WTC11 (cell line): Measurements from ENCODE around the gene PCED1A. TPM values are rescaled to one million over a fixed set of nuclear protein-coding genes. Genes with fewer than 3 reads are reported as not detected.
A peak's percentile ranks its signal among the peaks of the same experiment; 100 is the strongest.

Experiments
- ATAC-seq: fragments of 200-7000 bp; cut with Tn5 transposase; 2 replicates; pipeline ENCODE4 v1.10.0; 2021; ENCODE audit warnings: mild to moderate bottlenecking, moderate library complexity
- CTCF ChIA-PET: fragments of 300-600 bp; sonication (Branson Sonifier 250); formaldehyde crosslinking; loops from one replicate; lab custom pipeline; 2021; ENCODE audit warnings: antibody characterized with exemption; lab: Charles Lee
- POLR2A ChIA-PET: fragments of 350-600 bp; sonication (Branson Sonifier 250); formaldehyde crosslinking; loops from one replicate; lab custom pipeline; 2021; ENCODE audit warnings: antibody characterized with exemption; lab: Charles Lee
- DNase-seq: peaks from one replicate; pipeline ENCODE4 v3.0.0; 2021; ENCODE audit warnings: low spot score
- H3K27ac Mint-ChIP-seq: 2 replicates; pipeline ENCODE4 v1.8.0; 2021; ENCODE audit warnings: mixed read lengths
- H3K27me3 Mint-ChIP-seq: 2 replicates; pipeline ENCODE4 v1.8.0; 2021; ENCODE audit warnings: low read depth, mild to moderate bottlenecking, moderate library complexity, mixed read lengths
- H3K36me3 Mint-ChIP-seq: 2 replicates; pipeline ENCODE4 v1.8.0; 2021; ENCODE audit warnings: mixed read lengths
- H3K4me1 Mint-ChIP-seq: 2 replicates; pipeline ENCODE4 v1.8.0; 2022; ENCODE audit warnings: mixed read lengths
- H3K4me3 Mint-ChIP-seq: 2 replicates; pipeline ENCODE4 v1.8.0; 2021; ENCODE audit warnings: mild to moderate bottlenecking, moderate library complexity, mixed read lengths
- H3K9me3 Mint-ChIP-seq: 2 replicates; pipeline ENCODE4 v1.8.0; 2021; ENCODE audit warnings: mixed read lengths
- FOXK1 ChIP-seq: sonication (generic); formaldehyde crosslinking; IDR thresholded peaks from 2 replicates; pipeline ENCODE4 v1.8.0; 2022; ENCODE audit warnings: mild to moderate bottlenecking, moderate library complexity, missing genetic modification reagents
- GRHL2 ChIP-seq: fragments of 250-450 bp; sonication (Bioruptor Pico); IDR thresholded peaks from 2 replicates; pipeline ENCODE4 v1.8.0; 2022; ENCODE audit warnings: mild to moderate bottlenecking, moderate library complexity; ENCODE audit not compliant: insufficient replicate concordance, severe bottlenecking
- GTF2I ChIP-seq: fragments of 250-450 bp; sonication (Bioruptor Pico); conservative IDR thresholded peaks from 2 replicates; pipeline ENCODE4 v1.4.0; 2021; ENCODE audit warnings: mild to moderate bottlenecking
- HMGA2 ChIP-seq: fragments of 250-450 bp; sonication (Bioruptor Pico); IDR thresholded peaks from 2 replicates; pipeline ENCODE4 v1.4.0; 2021; ENCODE audit warnings: mild to moderate bottlenecking, moderate library complexity
- KAT7 ChIP-seq: sonication (generic); formaldehyde crosslinking; IDR thresholded peaks from 2 replicates; pipeline ENCODE4 v1.8.1; 2023; ENCODE audit warnings: missing genetic modification reagents, mild to moderate bottlenecking, borderline replicate concordance
- MXD4 ChIP-seq: fragments of 250-450 bp; sonication (Bioruptor Pico); IDR thresholded peaks from 2 replicates; pipeline ENCODE4 v1.8.0; 2021; ENCODE audit warnings: mild to moderate bottlenecking, moderate library complexity, borderline replicate concordance
- NR1H2 ChIP-seq: sonication (generic); formaldehyde crosslinking; IDR thresholded peaks from 2 replicates; pipeline ENCODE4 v1.9.0; 2021; ENCODE audit warnings: mild to moderate bottlenecking, moderate library complexity, missing genetic modification reagents
- OVOL2 ChIP-seq: fragments of 250-450 bp; sonication (Bioruptor Pico); IDR thresholded peaks from 2 replicates; pipeline ENCODE4 v1.9.0; 2021; ENCODE audit warnings: mild to moderate bottlenecking, borderline replicate concordance
- PRRX2 ChIP-seq: fragments of 250-450 bp; sonication (Bioruptor Pico); IDR thresholded peaks from 2 replicates; pipeline ENCODE4 v1.8.0; 2021; ENCODE audit warnings: mild to moderate bottlenecking
- RORB ChIP-seq: fragments of 250-450 bp; sonication (Bioruptor Pico); IDR thresholded peaks from 2 replicates; pipeline ENCODE4 v1.9.0; 2021; ENCODE audit warnings: mild to moderate bottlenecking
- SOX15 ChIP-seq: fragments of 250-450 bp; sonication (Bioruptor Pico); IDR thresholded peaks from 2 replicates; pipeline ENCODE4 v1.9.0; 2021; ENCODE audit warnings: mild to moderate bottlenecking
- SP1 ChIP-seq: sonication (generic); formaldehyde crosslinking; conservative IDR thresholded peaks from 2 replicates; pipeline ENCODE4 v1.8.1; 2022; ENCODE audit warnings: missing genetic modification reagents
- TCF7 ChIP-seq: sonication (generic); formaldehyde crosslinking; IDR thresholded peaks from 2 replicates; pipeline ENCODE4 v1.8.0; 2022; ENCODE audit warnings: mild to moderate bottlenecking, low read depth, missing genetic modification reagents, moderate library complexity
- TP53 ChIP-seq: sonication (generic); formaldehyde crosslinking; IDR thresholded peaks from 2 replicates; pipeline ENCODE4 v1.8.1; 2023; ENCODE audit warnings: mild to moderate bottlenecking, missing genetic modification reagents
- ZNF416 ChIP-seq: fragments of 250-450 bp; sonication (Bioruptor Pico); IDR thresholded peaks from 2 replicates; pipeline ENCODE4 v1.9.0; 2021; ENCODE audit warnings: mild to moderate bottlenecking, inconsistent platforms
- total RNA-seq: library from RNA; stranded (reverse); gene quantifications from 3 replicates; pipeline ENCODE4 v1.2.3, GENCODE V29; 2021
- TF ChIP-seq, protein P1 (sequence below): sonication (generic); formaldehyde crosslinking; IDR thresholded peaks from 2 replicates; pipeline ENCODE4 v1.8.0; 2022; ENCODE audit warnings: mild to moderate bottlenecking, missing genetic modification reagents
- TF ChIP-seq, protein P2 (sequence below): sonication (generic); formaldehyde crosslinking; IDR thresholded peaks from 2 replicates; pipeline ENCODE4 v1.8.0; 2023; ENCODE audit warnings: missing genetic modification reagents, mild to moderate bottlenecking, borderline replicate concordance
- TF ChIP-seq, protein P3 (sequence below): sonication (generic); formaldehyde crosslinking; IDR thresholded peaks from 2 replicates; pipeline ENCODE4 v1.8.1; 2023; ENCODE audit warnings: mild to moderate bottlenecking, missing genetic modification reagents
- TF ChIP-seq, protein P4 (sequence below): sonication (generic); formaldehyde crosslinking; IDR thresholded peaks from 2 replicates; pipeline ENCODE4 v1.8.0; 2023; ENCODE audit warnings: mild to moderate bottlenecking, missing genetic modification reagents
- TF ChIP-seq, protein P5 (sequence below): fragments of 250-450 bp; sonication (Bioruptor Pico); IDR thresholded peaks from 2 replicates; pipeline ENCODE4 v1.9.0; 2021; ENCODE audit warnings: moderate library complexity, mild to moderate bottlenecking, inconsistent platforms, borderline replicate concordance
- TF ChIP-seq, protein P6 (sequence below): sonication (generic); formaldehyde crosslinking; IDR thresholded peaks from 2 replicates; pipeline ENCODE4 v1.8.1; 2023; ENCODE audit warnings: mild to moderate bottlenecking, missing genetic modification reagents
- TF ChIP-seq, protein P7 (sequence below): sonication (generic); formaldehyde crosslinking; IDR thresholded peaks from 2 replicates; pipeline ENCODE4 v1.8.1; 2023; ENCODE audit warnings: mild to moderate bottlenecking, missing genetic modification reagents, moderate library complexity

PCED1A gene
- total RNA-seq, 1 experiment from 2014 or later = 19.7 TPM

DNA sequence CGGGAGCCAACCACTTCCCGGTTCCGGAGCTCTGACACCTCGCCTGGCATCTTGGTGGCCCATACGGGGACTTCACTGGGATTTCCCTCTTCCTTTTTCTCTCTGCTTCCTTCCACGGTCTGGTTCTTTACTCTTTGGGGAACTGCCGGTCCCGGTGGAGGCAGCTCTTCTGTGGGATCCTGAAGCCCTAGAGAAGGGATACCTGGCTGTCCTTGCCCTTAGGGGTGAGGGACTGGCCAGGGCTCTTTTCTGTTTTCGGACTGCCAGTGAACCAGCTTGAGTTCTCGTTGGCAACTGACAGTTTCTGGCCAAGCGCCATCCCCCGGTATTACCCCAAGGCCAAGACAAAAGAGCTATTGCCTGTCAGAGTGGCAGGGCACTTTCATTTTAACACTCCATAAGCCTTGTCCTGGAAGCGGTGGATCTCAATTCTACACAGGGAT, 39.1 kb downstream of the PCED1A start (continued):
- no peak for TF ChIP-seq NR1H2

DNA sequence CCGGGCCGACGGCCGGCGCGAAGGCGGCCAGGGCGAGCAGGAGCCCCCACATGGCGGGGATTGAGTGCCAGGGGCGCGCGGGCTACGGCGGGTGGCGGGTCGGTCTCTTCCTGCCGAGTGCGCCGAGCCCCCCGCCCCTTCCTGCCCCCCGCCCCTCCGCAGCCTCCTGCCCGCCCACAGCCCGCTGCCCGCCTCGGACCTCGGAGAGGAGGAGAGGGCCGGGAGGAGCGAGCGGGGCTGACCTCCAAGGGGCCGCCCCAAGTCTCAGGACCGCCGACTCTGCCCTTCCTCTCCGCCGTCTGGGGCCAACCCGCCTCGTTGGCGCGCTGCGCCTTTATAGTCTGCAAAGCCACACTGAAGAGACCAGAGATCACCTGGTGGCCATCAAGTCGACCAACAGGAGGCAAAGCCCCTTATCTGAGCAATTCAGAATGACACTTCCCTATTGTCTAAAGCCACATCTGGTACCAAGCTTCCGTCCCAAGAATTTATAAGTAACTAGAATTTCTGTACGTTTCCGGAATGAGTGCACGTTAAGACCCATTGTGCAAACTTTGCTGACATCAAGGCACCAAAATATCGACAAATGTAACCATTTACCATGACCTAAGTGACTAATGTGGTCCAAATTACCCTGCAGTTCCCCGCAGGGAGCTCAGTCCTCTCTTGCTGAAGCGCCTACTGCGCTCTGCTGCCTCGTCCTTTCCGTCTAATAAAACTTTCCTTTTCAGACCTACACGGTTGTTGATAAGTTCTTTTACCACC, 39.8 kb downstream of the PCED1A start, which contains the start of gene CPXM1:
CPXM1 (minus strand) TSS at position 107 of the 765 bp plus-strand sequence; CDS start at position 52, 55 bp downstream.
- peaks cover 16% of the 10 kb centered on the region for H3K36me3 Mint-ChIP-seq
- peak; percentile 78 for ATAC-seq
- peak within 1 kb of the TSS; percentile 75 for H3K27ac Mint-ChIP-seq
- ChIA-PET CTCF (interaction anchor here (0.6 to 4.5 kb wide), 12 partner anchors 16 to 134 kb away, joined by 3 to 24 read pairs (median 4); partner anchors contain the start of gene TMEM239), POLR2A (no interaction called here)
- H3K27me3 Mint-ChIP-seq = peaks cover 57% of the 10 kb centered on the region
- H3K4me3 Mint-ChIP-seq = peak within 1 kb of the TSS; percentile 95
- H3K4me1 Mint-ChIP-seq = peaks cover 31% of the 10 kb centered on the region
- no peaks in the 10 kb centered on the region for H3K9me3 Mint-ChIP-seq
- DNase-seq = peak; percentile 77
- TF ChIP-seq GTF2I (CRISPR knock-in tag) (no peak), OVOL2 (CRISPR knock-in tag) (no peak; the same call in 1 of the 2 replicates), PRRX2 (CRISPR knock-in tag) (no peak), NR1H2 (no peak), MXD4 (CRISPR knock-in tag) (no peak), SOX15 (CRISPR knock-in tag) (no peak), TCF7 (CRISPR knock-in tag) (no peak), KAT7 (CRISPR knock-in tag) (no peak), HMGA2 (CRISPR knock-in tag) (no peak), GRHL2 (CRISPR knock-in tag) (no peak), FOXK1 (CRISPR knock-in tag) (no peak), ZNF416 (no peak), TP53 (0 out of 2 replicates have a peak, but pooled peaks have one; percentile 7), SP1 (CRISPR knock-in tag) (peak; percentile 68), RORB (CRISPR knock-in tag) (no peak)
- TF ChIP-seq, protein P1, sequence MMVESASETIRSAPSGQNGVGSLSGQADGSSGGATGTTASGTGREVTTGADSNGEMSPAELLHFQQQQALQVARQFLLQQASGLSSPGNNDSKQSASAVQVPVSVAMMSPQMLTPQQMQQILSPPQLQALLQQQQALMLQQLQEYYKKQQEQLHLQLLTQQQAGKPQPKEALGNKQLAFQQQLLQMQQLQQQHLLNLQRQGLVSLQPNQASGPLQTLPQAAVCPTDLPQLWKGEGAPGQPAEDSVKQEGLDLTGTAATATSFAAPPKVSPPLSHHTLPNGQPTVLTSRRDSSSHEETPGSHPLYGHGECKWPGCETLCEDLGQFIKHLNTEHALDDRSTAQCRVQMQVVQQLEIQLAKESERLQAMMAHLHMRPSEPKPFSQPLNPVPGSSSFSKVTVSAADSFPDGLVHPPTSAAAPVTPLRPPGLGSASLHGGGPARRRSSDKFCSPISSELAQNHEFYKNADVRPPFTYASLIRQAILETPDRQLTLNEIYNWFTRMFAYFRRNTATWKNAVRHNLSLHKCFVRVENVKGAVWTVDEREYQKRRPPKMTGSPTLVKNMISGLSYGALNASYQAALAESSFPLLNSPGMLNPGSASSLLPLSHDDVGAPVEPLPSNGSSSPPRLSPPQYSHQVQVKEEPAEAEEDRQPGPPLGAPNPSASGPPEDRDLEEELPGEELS = no peak
- TF ChIP-seq, protein P2, sequence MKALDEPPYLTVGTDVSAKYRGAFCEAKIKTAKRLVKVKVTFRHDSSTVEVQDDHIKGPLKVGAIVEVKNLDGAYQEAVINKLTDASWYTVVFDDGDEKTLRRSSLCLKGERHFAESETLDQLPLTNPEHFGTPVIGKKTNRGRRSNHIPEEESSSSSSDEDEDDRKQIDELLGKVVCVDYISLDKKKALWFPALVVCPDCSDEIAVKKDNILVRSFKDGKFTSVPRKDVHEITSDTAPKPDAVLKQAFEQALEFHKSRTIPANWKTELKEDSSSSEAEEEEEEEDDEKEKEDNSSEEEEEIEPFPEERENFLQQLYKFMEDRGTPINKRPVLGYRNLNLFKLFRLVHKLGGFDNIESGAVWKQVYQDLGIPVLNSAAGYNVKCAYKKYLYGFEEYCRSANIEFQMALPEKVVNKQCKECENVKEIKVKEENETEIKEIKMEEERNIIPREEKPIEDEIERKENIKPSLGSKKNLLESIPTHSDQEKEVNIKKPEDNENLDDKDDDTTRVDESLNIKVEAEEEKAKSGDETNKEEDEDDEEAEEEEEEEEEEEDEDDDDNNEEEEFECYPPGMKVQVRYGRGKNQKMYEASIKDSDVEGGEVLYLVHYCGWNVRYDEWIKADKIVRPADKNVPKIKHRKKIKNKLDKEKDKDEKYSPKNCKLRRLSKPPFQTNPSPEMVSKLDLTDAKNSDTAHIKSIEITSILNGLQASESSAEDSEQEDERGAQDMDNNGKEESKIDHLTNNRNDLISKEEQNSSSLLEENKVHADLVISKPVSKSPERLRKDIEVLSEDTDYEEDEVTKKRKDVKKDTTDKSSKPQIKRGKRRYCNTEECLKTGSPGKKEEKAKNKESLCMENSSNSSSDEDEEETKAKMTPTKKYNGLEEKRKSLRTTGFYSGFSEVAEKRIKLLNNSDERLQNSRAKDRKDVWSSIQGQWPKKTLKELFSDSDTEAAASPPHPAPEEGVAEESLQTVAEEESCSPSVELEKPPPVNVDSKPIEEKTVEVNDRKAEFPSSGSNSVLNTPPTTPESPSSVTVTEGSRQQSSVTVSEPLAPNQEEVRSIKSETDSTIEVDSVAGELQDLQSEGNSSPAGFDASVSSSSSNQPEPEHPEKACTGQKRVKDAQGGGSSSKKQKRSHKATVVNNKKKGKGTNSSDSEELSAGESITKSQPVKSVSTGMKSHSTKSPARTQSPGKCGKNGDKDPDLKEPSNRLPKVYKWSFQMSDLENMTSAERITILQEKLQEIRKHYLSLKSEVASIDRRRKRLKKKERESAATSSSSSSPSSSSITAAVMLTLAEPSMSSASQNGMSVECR (CRISPR knock-in tag) = no peak
- TF ChIP-seq, protein P3, sequence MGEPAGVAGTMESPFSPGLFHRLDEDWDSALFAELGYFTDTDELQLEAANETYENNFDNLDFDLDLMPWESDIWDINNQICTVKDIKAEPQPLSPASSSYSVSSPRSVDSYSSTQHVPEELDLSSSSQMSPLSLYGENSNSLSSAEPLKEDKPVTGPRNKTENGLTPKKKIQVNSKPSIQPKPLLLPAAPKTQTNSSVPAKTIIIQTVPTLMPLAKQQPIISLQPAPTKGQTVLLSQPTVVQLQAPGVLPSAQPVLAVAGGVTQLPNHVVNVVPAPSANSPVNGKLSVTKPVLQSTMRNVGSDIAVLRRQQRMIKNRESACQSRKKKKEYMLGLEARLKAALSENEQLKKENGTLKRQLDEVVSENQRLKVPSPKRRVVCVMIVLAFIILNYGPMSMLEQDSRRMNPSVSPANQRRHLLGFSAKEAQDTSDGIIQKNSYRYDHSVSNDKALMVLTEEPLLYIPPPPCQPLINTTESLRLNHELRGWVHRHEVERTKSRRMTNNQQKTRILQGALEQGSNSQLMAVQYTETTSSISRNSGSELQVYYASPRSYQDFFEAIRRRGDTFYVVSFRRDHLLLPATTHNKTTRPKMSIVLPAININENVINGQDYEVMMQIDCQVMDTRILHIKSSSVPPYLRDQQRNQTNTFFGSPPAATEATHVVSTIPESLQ (CRISPR knock-in tag) = no peak
- TF ChIP-seq, protein P4, sequence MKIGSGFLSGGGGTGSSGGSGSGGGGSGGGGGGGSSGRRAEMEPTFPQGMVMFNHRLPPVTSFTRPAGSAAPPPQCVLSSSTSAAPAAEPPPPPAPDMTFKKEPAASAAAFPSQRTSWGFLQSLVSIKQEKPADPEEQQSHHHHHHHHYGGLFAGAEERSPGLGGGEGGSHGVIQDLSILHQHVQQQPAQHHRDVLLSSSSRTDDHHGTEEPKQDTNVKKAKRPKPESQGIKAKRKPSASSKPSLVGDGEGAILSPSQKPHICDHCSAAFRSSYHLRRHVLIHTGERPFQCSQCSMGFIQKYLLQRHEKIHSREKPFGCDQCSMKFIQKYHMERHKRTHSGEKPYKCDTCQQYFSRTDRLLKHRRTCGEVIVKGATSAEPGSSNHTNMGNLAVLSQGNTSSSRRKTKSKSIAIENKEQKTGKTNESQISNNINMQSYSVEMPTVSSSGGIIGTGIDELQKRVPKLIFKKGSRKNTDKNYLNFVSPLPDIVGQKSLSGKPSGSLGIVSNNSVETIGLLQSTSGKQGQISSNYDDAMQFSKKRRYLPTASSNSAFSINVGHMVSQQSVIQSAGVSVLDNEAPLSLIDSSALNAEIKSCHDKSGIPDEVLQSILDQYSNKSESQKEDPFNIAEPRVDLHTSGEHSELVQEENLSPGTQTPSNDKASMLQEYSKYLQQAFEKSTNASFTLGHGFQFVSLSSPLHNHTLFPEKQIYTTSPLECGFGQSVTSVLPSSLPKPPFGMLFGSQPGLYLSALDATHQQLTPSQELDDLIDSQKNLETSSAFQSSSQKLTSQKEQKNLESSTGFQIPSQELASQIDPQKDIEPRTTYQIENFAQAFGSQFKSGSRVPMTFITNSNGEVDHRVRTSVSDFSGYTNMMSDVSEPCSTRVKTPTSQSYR (CRISPR knock-in tag) = no peak
- TF ChIP-seq, protein P5, sequence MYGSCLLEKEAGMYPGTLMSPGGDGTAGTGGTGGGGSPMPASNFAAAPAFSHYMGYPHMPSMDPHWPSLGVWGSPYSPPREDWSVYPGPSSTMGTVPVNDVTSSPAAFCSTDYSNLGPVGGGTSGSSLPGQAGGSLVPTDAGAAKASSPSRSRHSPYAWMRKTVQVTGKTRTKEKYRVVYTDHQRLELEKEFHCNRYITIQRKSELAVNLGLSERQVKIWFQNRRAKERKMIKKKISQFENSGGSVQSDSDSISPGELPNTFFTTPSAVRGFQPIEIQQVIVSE (CRISPR knock-in tag) = no peak
- TF ChIP-seq, protein P6, sequence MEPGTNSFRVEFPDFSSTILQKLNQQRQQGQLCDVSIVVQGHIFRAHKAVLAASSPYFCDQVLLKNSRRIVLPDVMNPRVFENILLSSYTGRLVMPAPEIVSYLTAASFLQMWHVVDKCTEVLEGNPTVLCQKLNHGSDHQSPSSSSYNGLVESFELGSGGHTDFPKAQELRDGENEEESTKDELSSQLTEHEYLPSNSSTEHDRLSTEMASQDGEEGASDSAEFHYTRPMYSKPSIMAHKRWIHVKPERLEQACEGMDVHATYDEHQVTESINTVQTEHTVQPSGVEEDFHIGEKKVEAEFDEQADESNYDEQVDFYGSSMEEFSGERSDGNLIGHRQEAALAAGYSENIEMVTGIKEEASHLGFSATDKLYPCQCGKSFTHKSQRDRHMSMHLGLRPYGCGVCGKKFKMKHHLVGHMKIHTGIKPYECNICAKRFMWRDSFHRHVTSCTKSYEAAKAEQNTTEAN (CRISPR knock-in tag) = no peak
- TF ChIP-seq, protein P7, sequence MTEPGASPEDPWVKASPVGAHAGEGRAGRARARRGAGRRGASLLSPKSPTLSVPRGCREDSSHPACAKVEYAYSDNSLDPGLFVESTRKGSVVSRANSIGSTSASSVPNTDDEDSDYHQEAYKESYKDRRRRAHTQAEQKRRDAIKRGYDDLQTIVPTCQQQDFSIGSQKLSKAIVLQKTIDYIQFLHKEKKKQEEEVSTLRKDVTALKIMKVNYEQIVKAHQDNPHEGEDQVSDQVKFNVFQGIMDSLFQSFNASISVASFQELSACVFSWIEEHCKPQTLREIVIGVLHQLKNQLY (CRISPR knock-in tag) = no peak
